Keratinocyte (primary cell): ENCODE results near the gene PIGT. TPM values are rescaled to one million over a fixed set of nuclear protein-coding genes. Genes with fewer than 3 reads are reported as not detected.

Experiments
- DNase-seq: peaks from one replicate; pipeline ENCODE4 v3.0.0-alpha.2; 2011; ENCODE audit warnings: low read depth, missing footprints, low spot score
- FAIRE-seq: peaks from 2 replicates; lab custom pipeline; 2011; peaks lifted over from hg19 to GRCh38; lab: Jason Lieb, UNC
- H2AFZ ChIP-seq: 2 replicates; pipeline ENCODE4 v1.6.0; 2012; ENCODE audit warnings: low read length, control low read depth, inconsistent platforms; ENCODE audit not compliant: control insufficient read depth
- H3K27ac ChIP-seq: 2 replicates; pipeline ENCODE4 v1.5.1; 2011; ENCODE audit warnings: low read length; ENCODE audit not compliant: control insufficient read depth, insufficient read depth
- H3K27me3 ChIP-seq: 3 replicates; pipeline ENCODE4 v1.6.0; 2011; ENCODE audit warnings: low read length; ENCODE audit not compliant: control insufficient read depth, insufficient read depth; ENCODE audit errors: extremely low read depth
- H3K36me3 ChIP-seq, 2 experiments: 2 replicates in 1 of 2; 3 replicates in 1 of 2; pipeline ENCODE4 v1.5.1; 2011; ENCODE audit warnings: low read length in 2 of 2, mild to moderate bottlenecking in 1 of 2; ENCODE audit not compliant: control insufficient read depth in 2 of 2, insufficient read depth in 2 of 2; ENCODE audit errors: extremely low read depth in 1 of 2
- H3K4me1 ChIP-seq: 3 replicates; pipeline ENCODE4 v1.5.1; 2011; ENCODE audit warnings: low read length; ENCODE audit not compliant: control insufficient read depth, insufficient read depth; ENCODE audit errors: extremely low read depth
- H3K4me2 ChIP-seq: 3 replicates; pipeline ENCODE4 v1.6.0; 2011; ENCODE audit warnings: low read depth, low read length; ENCODE audit not compliant: control insufficient read depth, insufficient read depth; ENCODE audit errors: extremely low read depth
- H3K4me3 ChIP-seq, 3 experiments: fragments of 200-600 bp in 1 of 3; sonication (generic) in 1 of 3; 2 replicates in 2 of 3; 3 replicates in 1 of 3; pipeline ENCODE4 v1.5.1; 2011 to 2016; ENCODE audit warnings: low read length in 3 of 3, mild to moderate bottlenecking in 3 of 3, control low read depth in 2 of 3, inconsistent platforms in 1 of 3, low read depth in 1 of 3, mixed read lengths in 1 of 3, mixed run types in 1 of 3, moderate library complexity in 1 of 3; ENCODE audit not compliant: control insufficient read depth in 2 of 3, insufficient read depth in 2 of 3; ENCODE audit errors: extremely low read depth in 1 of 3
- H3K79me2 ChIP-seq: 2 replicates; pipeline ENCODE4 v1.6.0; 2012; ENCODE audit warnings: low read length; ENCODE audit not compliant: control insufficient read depth, insufficient read depth
- H3K9ac ChIP-seq: 3 replicates; pipeline ENCODE4 v1.6.0; 2011; ENCODE audit warnings: low read length; ENCODE audit not compliant: control insufficient read depth, insufficient read depth; ENCODE audit errors: extremely low read depth
- H3K9me1 ChIP-seq: 3 replicates; pipeline ENCODE4 v1.6.0; 2011; ENCODE audit warnings: low read length; ENCODE audit not compliant: control insufficient read depth, insufficient read depth; ENCODE audit errors: extremely low read depth
- H3K9me3 ChIP-seq: 2 replicates; pipeline ENCODE4 v1.5.1; 2012; ENCODE audit warnings: low read depth, low read length; ENCODE audit not compliant: control insufficient read depth
- H4K20me1 ChIP-seq: 3 replicates; pipeline ENCODE4 v1.6.0; 2011; ENCODE audit warnings: low read length; ENCODE audit not compliant: control insufficient read depth, insufficient read depth; ENCODE audit errors: extremely low read depth
- CTCF ChIP-seq, 3 experiments: IDR thresholded peaks in 1 of 3; conservative IDR thresholded peaks in 1 of 3; optimal IDR thresholded peaks in 1 of 3; 2 replicates in 2 of 3; 3 replicates in 1 of 3; pipeline versions ENCODE3 to v1.5.1; 2011; ENCODE audit warnings: low read length in 3 of 3, mild to moderate bottlenecking in 3 of 3, moderate library complexity in 2 of 3, control low read depth in 1 of 3, inconsistent platforms in 1 of 3; ENCODE audit not compliant: insufficient read depth in 2 of 3; ENCODE audit errors: extremely low read depth in 1 of 3
- EZH2 ChIP-seq: IDR thresholded peaks from one replicate; pipeline ENCODE4 v1.6.1; 2012; ENCODE audit warnings: inconsistent platforms, mild to moderate bottlenecking, low read length, moderate library complexity
- dilution Hi-C: fragments of 300-500 bp; cut with MboI; formaldehyde crosslinking; loops from one replicate; pipeline ENCODE4 v1.7.0; 2020; ENCODE audit warnings: low sequenced_read_pairs; ENCODE audit not compliant: extremely low pct_ligation_motif_present
- polyA minus RNA-seq, 3 experiments: library from RNA; depleted of rRNA, polyadenylated mRNA; stranded (reverse); fragments of >200 nt; gene quantifications; 1 replicate in 1 of 3; 2 replicates in 1 of 3; 3 replicates in 1 of 3; pipeline ENCODE4 v1.2.3, GENCODE V29; 2011
- polyA plus RNA-seq, 5 experiments: library from polyadenylated mRNA; depleted of rRNA in 3 of 5; stranded (reverse) in 3 of 5; stranded (forward) in 1 of 5; unstranded in 1 of 5; fragments of >200 nt; gene quantifications; 1 replicate in 1 of 5; 2 replicates in 3 of 5; 3 replicates in 1 of 5; pipeline versions ENCODE4 v1.2.1 to v1.2.3, GENCODE V29; 2011 to 2012; ENCODE audit warnings: missing spikeins in 2 of 5, low read depth in 1 of 5, low replicate concordance in 1 of 5

PIGT gene
- 25.9 to 37.6 TPM (median 26.5 TPM) in 3 replicates for polyA plus RNA-seq
- polyA plus RNA-seq (2011; ENCODE audit: low read depth), result 26.7 TPM
- 29.0 and 38.7 TPM in 2 replicates for polyA plus RNA-seq (2011; cell fraction: cytosol; rRNA removed)
- polyA plus RNA-seq (2011; cell fraction: nucleus; rRNA removed), result 45.6 and 57.8 TPM in 2 replicates
- polyA plus RNA-seq (2012; ENCODE audit: low replicate concordance), result 39.5 and 44.2 TPM in 2 replicates
- polyA minus RNA-seq, result 25.6 to 90.6 TPM (median 30.8 TPM) in 3 replicates
- 41.1 TPM for polyA minus RNA-seq (2011; cell fraction: cytosol; rRNA and poly(A)+ RNA removed)
- 26.4 and 29.9 TPM in 2 replicates for polyA minus RNA-seq (2011; cell fraction: nucleus; rRNA and poly(A)+ RNA removed)

GRCh38 chr20:45415822-45416637 lies at the start of gene PIGT:
PIGT (plus strand) TSS chr20:45416141; CDS start chr20:45416157, 16 bp downstream.
- no peaks in the 10 kb centered on the region for H3K9me1 ChIP-seq
- peak within 1 kb of the TSS; percentile 79 for H3K27ac ChIP-seq
- FAIRE-seq (no peak), DNase-seq (no peak)
- no peaks in the 10 kb centered on the region for H3K9me3 ChIP-seq
- dilution Hi-C loops, result no loop called here
- peak within 1 kb of the TSS; percentile 98 for H2AFZ ChIP-seq
- peak within 1 kb of the TSS; percentile 97 for H3K4me2 ChIP-seq
- peaks cover 2% of the 10 kb centered on the region for H4K20me1 ChIP-seq
- H3K4me1 ChIP-seq, result peaks cover 25% of the 10 kb centered on the region
- no peak for TF ChIP-seq EZH2
- no peak for TF ChIP-seq CTCF (optimal IDR thresholded peaks at IDR 0.05 in 1 of 3, IDR thresholded peaks at IDR 0.05 in 1 of 3, conservative IDR thresholded peaks at IDR 0.05 in 1 of 3; ENCODE audit: extremely low read depth in 1 of 3, insufficient read depth in 2 of 3, low read length in 3 of 3)
- peaks cover 15 to 20% of the 10 kb centered on the region in 2 experiments for H3K36me3 ChIP-seq
- no peaks in the 10 kb centered on the region for H3K27me3 ChIP-seq
- H3K4me3 ChIP-seq, result peak within 1 kb of the TSS; percentile 82 to 93 (median 91)
- peaks cover 24% of the 10 kb centered on the region for H3K79me2 ChIP-seq
- H3K9ac ChIP-seq, result peak within 1 kb of the TSS; percentile 89

- peaks cover 9% of the 10 kb centered on the region for H3K4me1 ChIP-seq
- dilution Hi-C loops, result no loop called here
- no peaks in the 10 kb centered on the region for H4K20me1 ChIP-seq
- no peaks in the 10 kb centered on the region for H3K9me3 ChIP-seq
- FAIRE-seq (no peak), DNase-seq (no peak)
- no peaks in the 10 kb centered on the region for H3K27me3 ChIP-seq
- H3K36me3 ChIP-seq, result peaks cover 12 to 23% of the 10 kb centered on the region in 2 experiments
- TF ChIP-seq CTCF (optimal IDR thresholded peaks at IDR 0.05 in 1 of 3, IDR thresholded peaks at IDR 0.05 in 1 of 3, conservative IDR thresholded peaks at IDR 0.05 in 1 of 3; ENCODE audit: extremely low read depth in 1 of 3, insufficient read depth in 2 of 3, low read length in 3 of 3) (no peak), EZH2 (no peak)
- no peak overlapping the region for H3K4me3 ChIP-seq
- no peak overlapping the region for H3K4me2 ChIP-seq
- H3K9ac ChIP-seq, result no peak overlapping the region
- H3K79me2 ChIP-seq, result peaks cover 19% of the 10 kb centered on the region
- H2AFZ ChIP-seq, result no peak overlapping the region
- H3K9me1 ChIP-seq, result no peaks in the 10 kb centered on the region
- H3K27ac ChIP-seq, result no peak overlapping the region
Measured at GRCh38 chr20:45366192-45366591, 49.7 kb upstream of the PIGT start.
